ENCODE data around the gene FAM162A. TPM values are rescaled to one million over a fixed set of nuclear protein-coding genes. Genes with fewer than 3 reads are reported as not detected.

FAM162A gene
- total RNA-seq, 4 donors from 2014 or later: 18.7 to 28.8 (median 24.5) TPM

DNA sequence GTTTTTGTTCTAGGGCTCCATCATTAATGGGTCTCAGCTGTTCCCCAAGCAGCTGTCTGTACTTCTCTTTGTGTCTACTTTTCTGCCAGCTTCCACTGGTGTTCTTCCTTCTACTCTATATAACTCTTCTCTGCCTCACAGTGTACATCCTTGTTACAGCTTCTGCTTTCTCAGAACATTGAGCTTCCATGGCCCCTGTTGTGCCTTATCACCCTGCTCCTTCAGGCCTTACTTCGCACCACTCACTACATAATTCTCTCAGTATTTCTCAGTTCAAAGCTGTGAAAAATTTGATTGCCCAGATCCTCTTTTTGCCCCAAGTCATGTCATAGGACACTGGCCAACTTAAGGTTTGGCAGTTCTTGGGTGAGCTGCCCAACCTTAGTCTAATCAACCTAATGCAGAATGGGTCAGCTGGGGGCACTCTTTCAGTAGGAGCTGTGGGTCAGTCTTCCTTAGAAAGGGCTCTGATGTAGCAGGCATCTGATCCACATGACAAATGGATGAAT lies 30.0 kb upstream of the FAM162A start:
- TF ChIP-seq, protein P1, sequence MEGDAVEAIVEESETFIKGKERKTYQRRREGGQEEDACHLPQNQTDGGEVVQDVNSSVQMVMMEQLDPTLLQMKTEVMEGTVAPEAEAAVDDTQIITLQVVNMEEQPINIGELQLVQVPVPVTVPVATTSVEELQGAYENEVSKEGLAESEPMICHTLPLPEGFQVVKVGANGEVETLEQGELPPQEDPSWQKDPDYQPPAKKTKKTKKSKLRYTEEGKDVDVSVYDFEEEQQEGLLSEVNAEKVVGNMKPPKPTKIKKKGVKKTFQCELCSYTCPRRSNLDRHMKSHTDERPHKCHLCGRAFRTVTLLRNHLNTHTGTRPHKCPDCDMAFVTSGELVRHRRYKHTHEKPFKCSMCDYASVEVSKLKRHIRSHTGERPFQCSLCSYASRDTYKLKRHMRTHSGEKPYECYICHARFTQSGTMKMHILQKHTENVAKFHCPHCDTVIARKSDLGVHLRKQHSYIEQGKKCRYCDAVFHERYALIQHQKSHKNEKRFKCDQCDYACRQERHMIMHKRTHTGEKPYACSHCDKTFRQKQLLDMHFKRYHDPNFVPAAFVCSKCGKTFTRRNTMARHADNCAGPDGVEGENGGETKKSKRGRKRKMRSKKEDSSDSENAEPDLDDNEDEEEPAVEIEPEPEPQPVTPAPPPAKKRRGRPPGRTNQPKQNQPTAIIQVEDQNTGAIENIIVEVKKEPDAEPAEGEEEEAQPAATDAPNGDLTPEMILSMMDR (IDR thresholded peaks at IDR 0.05; ENCODE audit: low read depth): no peak

DNA sequence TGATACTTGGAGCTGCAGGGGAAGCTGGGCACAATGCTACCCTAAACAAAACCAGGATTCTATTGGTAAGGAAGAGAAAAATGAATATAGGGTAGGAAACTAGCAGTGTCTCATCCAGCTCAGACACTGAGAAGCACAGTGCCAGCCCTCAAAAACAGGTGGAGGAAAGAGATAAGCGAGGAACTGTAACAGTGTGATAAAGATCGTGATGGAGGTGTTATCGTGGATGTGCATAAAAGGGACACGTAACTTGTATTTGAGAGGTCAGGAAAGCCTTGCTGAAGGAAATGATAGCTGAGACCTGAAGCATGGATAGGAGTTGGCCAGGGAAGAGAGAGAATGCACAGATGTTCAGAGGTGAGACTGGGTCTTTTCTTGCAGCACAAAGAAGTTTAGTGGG lies 28.4 kb upstream of the FAM162A start:
- TF ChIP-seq, protein P1 (IDR thresholded peaks at IDR 0.05; ENCODE audit: low read depth): no peak

DNA sequence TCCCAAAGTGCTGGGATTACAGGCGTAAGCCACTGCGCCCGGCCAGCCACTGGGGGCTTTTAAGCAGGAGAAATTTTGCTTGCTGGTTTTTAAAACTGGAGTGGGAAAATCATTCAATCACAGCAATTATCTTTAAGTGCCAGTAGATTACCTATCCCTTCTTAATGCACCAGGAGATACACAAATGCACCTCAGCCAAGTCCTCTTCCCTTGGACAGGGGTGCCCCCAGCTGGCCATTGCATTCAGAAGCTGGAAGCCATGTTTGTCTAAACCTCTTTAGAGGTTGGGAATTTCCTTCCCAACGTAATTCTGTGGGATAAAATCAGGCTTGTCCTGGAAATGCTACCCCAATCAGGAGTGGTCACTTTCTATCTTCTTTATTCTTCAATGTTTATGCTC lies 27.6 kb upstream of the FAM162A start:
- TF ChIP-seq, protein P1 (IDR thresholded peaks at IDR 0.05; ENCODE audit: low read depth): no peak

DNA sequence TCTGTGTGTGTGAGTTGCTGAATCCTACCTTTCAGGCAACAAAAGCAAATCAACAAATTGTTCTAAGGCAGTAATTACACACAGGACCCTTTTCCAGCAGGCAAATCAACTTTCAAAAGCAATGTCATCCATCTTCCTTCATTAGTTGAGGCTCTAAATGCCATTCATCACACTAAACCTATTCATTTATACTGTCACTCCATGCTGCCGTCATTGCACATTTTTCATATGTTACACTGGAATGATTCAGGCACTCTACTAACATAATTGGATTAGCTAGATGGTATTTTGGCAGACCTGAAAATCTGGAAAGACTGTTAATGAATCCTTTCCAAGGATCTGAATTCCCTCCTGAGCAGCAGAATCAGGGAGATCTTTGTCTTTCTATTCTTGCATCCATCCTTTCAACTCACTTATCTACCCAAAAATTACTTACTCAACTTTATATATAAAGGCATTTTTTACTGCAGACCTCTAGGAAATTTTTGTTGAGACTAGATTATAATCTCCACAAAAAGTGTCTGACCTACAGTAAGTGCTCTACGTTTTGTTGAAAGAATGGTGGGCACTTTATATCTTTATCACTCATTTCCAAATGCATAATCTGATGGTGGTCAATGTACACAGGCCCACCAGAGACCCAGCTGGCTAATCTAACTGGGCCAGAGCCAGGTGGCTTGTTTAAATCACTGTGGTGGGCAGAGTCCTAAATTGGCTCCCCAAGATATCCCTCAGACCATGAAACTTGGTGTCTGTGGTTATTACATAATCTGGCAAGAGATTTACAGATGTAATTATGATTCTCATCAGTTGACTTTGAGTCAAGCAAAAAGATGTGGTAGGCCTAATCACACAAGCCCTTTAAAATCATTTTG lies 25.9 kb upstream of the FAM162A start:
- TF ChIP-seq, protein P1 (IDR thresholded peaks at IDR 0.05; ENCODE audit: low read depth): no peak

DNA sequence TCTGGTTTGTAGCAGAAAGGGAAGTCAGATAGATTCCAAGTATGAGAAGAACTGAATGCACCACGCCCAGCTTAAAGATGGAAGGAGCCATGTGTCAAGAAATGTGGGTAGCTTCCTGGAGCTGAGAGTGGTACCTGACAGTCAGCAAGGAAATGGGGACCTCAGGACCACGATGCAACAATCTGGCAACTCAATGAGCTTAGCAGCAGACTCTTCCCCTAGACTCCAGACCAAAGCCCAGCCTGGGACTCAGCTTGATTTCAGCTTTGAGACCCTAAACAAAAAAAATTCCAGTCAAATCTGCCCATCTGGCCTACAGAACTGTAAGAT lies 25.3 kb upstream of the FAM162A start:
- TF ChIP-seq, protein P1 (IDR thresholded peaks at IDR 0.05; ENCODE audit: low read depth): no peak

- TF ChIP-seq, protein P1 (IDR thresholded peaks at IDR 0.05; ENCODE audit: low read depth): no peak
Measured at GRCh38 chr3:122362026-122362425, 22.0 kb upstream of the FAM162A start.

DNA sequence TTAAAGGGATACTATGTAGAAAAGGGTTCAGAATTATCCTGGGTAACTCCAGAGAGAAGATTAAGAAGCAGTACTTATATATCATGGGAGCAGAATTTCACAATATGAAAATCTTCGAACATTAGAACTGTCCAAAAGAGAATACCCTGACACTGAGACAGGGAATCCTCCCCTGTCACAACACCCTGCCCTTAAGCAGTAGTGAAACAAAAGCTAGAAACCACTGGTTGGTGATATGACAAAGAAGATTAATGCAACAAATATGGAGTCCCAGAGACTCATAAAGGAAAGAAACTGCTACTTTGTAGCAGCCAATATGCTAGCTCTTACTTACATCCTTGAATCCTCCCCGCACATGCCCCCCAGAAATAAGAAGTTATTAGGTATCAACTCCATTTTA lies 19.5 kb upstream of the FAM162A start:
- TF ChIP-seq, protein P1 (IDR thresholded peaks at IDR 0.05; ENCODE audit: low read depth): no peak
